ENCODE data around the gene NRSN1.
"Not testable (repeated sequence)": the region's sequence is repeated elsewhere in the genome, so short reads cannot be mapped to it uniquely, and the experiment has no call there.

Gene NRSN1, protein sequence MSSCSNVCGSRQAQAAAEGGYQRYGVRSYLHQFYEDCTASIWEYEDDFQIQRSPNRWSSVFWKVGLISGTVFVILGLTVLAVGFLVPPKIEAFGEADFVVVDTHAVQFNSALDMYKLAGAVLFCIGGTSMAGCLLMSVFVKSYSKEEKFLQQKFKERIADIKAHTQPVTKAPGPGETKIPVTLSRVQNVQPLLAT

DNA sequence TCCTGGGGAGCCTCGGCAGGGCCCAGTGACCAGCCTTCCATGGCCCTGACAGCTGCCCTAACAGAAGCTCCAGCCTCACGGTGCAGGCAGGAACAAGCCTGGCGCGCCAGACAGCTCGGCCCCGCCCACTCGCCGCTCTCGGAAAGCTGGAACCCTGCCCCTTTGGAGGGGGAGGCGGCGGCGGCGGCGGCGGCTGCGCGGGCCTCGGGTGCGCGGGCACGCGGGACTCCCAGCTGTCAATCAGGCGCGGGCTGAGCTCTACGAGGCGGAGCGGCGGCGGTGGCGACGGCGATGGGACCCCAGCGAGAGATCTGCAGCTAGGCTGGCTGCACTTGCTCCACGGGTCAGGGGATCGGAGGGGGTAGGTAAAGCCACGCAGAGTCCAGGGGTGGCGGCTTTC is at the start of gene NRSN1:
Gene NRSN1, plus strand, starts transcription at position 236 of the 400 bp plus-strand sequence. CDS start 8,113 bp downstream, outside the sequence.
- peak; percentile 38 for DNase-seq

DNA sequence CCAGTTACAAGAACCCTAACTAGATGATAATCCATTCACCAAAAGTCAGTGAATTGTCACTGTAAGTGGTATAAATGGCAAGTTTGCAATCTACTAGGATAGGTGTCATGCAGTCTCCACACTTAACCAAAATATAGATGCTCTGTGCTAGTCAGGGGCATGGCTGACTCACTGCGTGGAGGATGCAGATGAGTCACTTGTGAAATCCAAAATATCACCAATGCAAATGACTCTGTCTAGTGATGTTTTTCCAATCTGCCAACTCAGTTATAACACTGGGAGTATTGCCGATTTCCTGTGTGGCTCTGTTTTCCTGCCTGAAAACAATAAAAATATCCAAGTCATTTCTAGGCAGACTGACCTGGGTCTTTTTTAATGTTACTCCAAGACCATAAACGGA is 47.8 kb upstream of the NRSN1 start:
- DNase-seq: no peak

DNA sequence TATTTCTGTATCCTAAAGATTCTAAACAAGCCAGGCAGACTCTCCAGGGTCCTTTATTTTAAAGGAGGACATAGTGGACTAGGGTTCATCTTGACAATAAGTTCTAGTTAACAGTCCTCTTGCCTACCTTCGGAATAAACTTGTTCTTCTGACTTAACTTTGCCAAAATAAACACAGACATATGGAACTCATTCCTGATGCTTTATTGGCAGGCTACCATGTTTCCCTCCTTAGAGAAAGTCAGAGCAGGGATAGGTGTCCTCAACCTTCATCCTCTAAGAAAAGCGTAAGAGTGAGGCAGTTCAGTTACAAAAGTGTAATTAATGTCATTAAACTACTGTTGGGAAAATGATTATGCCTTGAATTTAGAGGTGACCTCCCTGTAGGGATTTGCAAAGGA is 46.9 kb upstream of the NRSN1 start:
- no peak for DNase-seq

GRCh38 chr6:24080711-24081110 is 45.3 kb upstream of the NRSN1 start:
- no peak for DNase-seq

DNA sequence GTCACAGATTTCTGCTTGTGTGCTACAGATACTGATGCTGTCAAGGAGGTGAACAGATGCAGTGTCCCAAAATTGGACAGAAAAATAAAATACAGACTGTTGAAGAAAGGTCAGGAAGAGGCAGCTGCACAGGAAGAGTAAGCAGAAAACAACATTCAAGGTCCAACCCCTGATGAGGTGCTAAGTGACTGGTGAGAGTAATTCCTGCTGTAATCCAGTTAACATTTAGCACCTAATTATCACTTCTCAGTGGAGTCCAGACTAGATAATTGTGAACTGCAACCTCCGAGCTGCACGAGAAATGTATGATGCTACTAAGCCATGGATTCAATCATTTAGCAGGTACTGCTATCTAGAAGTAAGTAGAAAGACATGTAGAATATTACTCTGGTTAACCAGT is 36.3 kb upstream of the NRSN1 start:
- no peak for DNase-seq

GRCh38 chr6:24092407-24092806 is 33.6 kb upstream of the NRSN1 start:
- no peak for DNase-seq

DNA sequence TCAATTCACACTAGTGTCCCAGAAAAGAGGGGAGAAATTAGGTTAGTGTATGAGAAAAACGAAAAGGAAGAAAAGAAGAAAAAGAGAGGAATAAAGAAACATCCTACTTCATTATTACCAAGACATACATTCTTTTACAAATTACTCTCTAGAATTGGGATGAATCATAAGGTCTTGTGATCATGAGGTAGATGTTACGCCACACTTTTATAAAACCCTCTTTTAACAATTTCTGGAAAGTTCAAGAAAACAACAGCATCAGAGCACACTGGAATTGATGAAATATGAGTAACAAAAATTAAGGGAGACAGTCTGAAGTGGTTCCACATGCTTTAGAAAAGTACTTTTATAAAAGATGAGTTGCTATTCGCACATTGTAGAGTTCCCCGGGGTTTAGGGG is 32.6 kb upstream of the NRSN1 start:
- DNase-seq: no peak

DNA sequence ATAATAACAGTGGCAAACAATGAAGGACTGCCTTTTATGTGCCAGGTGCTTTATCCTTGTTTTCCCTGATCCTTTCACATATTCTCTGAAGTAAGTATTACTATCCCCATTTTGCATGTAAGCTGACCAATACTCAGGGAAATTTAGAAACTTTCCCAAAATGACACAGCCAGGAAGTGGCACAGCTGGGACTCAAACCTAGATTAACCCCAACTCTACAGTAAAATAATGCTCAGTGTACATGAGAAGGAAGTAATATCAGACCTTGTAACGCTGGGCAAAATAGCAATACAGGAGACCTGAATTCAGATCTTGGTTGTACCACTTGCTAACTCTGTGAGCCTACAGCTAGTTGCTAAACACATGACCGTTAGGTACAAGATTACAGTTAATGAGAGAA is 26.8 kb upstream of the NRSN1 start:
- DNase-seq: no peak

DNA sequence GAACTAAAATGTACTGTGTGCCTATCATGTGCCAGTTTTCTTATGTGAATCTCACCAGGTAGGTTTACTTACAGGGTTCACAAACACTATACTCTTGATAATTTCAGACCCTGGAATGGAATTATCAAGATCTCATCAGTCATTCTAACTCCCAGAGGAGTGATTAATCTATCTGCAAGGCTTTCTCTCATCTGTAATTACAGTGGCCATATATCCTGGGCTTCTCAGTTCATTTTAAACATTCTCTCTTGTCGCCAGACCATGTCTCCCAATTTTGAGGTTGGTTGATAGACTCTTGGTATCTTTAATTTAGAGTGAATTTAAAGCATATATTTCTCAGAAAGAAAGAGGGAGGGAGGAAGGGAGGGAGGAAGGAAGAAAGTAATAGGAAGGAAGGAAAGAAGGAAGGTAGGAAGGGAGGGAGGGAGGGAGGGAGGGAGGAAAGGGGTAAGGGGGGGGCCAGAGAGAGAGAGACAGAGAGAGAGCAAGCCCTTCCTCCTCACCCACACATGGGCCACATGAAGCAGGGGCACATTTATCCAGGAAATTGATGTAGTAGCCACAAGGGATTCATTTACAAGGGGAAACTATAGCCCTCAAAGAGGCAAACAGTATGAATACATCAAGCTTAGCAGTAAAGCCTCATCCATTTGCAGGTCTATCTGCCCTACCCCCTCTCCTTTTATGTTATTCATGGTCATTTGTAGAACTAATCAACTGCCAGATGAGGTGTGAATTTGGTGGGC is 25.8 kb upstream of the NRSN1 start:
- DNase-seq: no peak

GRCh38 chr6:24100770-24101155 is 25.3 kb upstream of the NRSN1 start:
- DNase-seq: no peak

DNA sequence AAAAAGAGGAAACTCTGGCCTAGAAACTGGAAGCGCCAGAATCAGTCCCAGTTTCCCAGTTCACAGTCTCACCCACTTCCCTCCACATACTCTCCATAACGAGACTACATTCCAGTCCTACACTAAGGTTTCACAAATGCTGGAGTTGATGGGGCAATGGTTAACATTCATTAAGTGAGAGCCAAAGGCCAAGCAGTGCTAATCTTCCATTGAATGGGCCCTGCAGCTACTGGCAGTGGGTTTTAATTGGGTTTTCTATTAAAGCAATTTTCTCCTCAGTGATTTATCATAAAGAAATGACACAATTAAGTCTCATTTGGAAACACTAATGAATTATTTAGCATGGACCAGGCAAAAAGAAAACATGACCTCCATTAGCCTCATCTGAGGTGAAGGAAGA is 20.8 kb upstream of the NRSN1 start:
- no peak for DNase-seq

- DNase-seq: no peak
Measured at GRCh38 chr6:24106291-24106690, 19.7 kb upstream of the NRSN1 start.

DNA sequence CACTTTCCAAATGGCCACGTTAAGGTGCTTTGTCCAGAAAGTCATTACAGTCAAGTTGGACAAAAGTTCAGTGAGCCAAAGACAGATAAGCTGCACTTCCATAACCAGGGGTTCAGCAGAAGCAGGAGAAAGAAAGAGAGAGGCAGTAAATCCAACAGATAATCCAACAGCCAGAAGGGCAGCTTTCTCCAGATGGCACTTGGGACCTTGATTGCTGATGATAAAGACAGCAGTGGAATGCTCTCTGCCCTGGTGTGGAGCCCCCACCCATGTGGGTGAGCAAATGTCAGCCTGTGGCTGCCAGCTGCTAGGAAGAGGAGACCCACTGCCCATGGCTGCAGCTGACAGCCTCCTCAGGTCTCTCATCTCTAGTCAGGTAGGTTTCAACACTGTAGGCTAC is 18.7 kb upstream of the NRSN1 start:
- DNase-seq: no peak

DNA sequence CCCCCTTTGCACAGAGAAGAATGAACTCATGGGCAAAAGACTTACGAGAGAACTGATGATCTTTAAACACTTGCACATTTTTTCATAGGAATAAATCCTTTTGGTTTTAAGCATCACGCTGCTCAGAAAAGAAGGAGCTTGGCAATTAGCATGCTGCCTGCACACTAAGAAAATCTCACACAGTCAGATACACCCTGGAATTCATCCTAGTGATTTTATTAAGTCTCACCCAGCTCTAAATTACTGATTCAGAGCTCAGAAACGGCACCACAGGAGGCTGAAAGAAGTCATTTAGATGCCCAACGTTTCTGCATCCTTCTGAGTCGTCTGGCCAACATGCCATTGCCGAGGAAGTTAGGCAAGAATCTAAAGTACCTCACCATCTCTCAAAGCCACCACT is 18.0 kb upstream of the NRSN1 start:
- DNase-seq: no peak

- no peak for DNase-seq
Measured at GRCh38 chr6:24110417-24110816, 15.6 kb upstream of the NRSN1 start.

- no peak for DNase-seq
Measured at GRCh38 chr6:24113891-24114290, 12.1 kb upstream of the NRSN1 start.

- DNase-seq: no peak
Measured at GRCh38 chr6:24117021-24117420, 9.0 kb upstream of the NRSN1 start.

DNA sequence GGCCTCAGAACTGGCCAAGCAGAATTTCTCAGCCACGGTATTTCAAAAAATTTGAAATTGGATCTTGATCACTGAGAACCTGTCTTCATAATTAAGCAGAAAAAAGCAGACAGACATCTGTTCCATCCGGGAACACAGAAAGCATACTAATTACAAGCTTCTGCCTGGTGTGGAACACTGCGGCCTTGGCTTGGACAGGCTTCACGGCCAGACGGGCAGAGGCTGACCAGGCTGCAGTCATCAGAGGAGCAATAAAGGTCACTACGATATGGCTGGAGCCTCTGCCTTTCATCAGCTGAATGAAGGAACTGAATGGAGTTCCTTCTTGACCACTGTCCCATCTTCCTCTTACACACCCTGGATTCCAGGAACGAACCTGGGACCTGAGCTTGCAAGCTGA is 3.9 kb upstream of the NRSN1 start:
- DNase-seq: no peak

GRCh38 chr6:24126586-24127192 is 674 bp downstream of the NRSN1 start:
- peak; percentile 90 for DNase-seq

DNA sequence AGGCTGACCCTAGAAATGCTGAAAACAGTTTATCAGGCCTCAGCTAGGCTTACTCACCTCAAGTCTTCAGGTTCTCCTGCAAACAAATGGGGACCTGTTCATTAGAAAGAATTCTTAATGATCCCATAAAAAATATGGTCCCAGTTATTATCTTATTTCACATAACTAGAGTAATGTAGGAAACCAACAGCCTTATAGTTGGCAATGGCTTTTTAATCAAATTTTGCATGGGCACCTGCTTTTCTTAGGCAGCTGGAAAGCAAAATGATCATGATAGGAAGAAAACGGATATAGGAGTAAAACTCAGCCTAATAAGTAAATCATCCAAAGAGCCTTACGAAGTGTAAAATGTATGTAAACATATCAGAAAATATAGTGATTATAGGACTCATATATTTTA is 1.3 kb downstream of the NRSN1 start:
- DNase-seq: no peak

DNA sequence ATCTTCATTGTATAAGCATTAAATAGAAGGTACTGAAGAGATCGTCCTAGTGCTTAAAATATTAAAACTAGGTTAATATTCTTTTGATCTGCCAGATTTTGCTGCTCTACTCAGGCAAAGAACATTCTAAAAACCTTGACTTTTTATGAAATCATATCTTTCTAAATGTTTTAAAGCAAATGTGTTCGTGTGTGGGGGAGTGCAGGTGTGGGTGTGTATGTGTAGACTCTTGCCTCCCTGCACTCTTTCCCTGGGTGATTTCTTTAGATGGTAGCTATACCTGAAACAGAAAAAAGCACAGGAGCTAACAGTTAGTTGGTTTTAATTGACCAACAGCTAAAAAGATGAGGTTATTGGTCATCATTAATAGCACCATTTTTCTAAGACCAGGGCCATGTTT is 5.7 kb downstream of the NRSN1 start:
- DNase-seq: no peak

DNA sequence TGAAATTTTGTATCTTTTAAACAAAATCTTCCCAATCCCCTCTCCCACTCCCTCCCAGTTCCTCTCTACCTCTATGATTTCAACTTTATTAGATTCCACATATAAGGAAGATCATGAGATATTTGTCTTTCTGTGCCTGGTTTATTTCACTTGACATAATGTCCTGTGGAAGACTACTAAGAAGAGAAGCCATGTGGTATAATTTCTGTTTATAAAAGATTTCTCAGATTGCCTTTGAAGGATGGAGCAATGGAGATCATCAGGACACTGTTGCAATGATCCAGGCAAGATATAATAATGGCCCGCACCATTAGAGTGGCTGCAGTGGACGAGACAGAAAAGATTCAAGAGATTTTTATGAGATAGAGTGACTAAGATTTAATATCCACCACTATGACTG is 13.1 kb downstream of the NRSN1 start:
- no peak for DNase-seq

- DNase-seq: no peak
Measured at GRCh38 chr6:24139639-24140038, 13.6 kb downstream of the NRSN1 start.

GRCh38 chr6:24140591-24140990 is 14.6 kb downstream of the NRSN1 start:
- DNase-seq: no peak

DNA sequence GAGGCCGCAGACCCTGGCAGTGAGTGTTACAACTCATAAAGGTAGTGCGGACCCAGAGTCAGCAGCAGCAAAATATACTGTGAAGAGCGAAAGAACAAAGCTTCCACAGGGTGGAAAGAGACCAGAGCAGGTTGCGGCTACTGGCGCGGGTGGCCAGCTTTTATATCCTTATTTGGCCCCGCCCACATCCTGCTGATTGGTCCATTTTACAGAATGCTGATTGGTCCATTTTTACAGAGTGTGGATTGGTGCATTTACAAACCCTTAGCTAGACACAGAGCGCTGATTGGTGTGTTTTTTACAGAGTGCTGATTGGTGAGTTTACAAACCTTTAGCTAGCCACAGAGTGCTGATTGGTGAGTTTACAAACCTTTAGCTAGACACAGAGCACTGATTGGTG is 16.7 kb downstream of the NRSN1 start:
- DNase-seq: not testable (repeated sequence)

Measured in hematopoietic multipotent progenitor cell treated with erythropoietin and hydrocortisone succinate and interleukin-3 and kit ligand, for 4 days (in vitro differentiated cells).